ENCODE results near the gene DACH1. TPM values are rescaled to one million over a fixed set of nuclear protein-coding genes. Genes with fewer than 3 reads are reported as not detected.

Gene DACH1
- total RNA-seq, 1 experiment from 2014 or later: 0.31 TPM

DNA sequence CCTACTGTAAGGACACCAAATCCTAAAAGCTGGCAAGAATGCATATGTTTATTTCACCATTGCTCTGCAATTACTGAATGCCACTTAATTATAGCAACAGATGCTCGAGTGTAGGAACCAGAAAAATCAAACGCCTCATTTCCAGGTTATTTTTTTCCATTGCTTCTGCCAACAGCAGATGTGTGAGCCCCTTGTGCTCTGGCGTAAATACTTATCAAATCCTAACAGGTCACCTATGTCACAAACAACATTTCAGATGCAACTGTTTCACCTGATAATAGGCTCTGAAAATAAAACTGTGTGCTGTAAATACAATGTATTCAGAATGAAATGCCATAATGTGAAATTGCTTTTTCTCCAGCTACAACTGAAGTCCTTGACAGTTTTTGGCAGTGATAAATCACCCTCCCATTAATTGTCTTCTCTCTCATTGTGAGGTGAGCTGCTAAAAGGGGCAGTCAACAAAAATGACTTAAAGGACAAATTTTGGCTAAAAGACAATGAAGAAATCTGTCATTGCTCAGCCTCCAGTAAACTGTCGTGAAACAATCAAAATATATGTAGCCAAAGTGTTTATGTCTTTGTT lies 344.0 kb downstream of the DACH1 start:
- POLR2A ChIA-PET: no interaction called here
- Mint-ChIP-seq H3K4me1 (peaks cover 6% of the 10 kb centered on the region), H3K27ac (no peak overlapping the region), H3K9me3 (no peaks in the 10 kb centered on the region), H3K36me3 (no peaks in the 10 kb centered on the region), H3K27me3 (ENCODE audit: low read depth) (no peaks in the 10 kb centered on the region), H3K4me3 (no peak overlapping the region)
- DNase-seq (ENCODE audit: low spot score): no peak
- ATAC-seq: no peak
- TF ChIP-seq ZNF671 (CRISPR knock-in tag; IDR thresholded peaks at IDR 0.05) (no peak), RORB (CRISPR knock-in tag; IDR thresholded peaks at IDR 0.05) (no peak), PRRX2 (CRISPR knock-in tag; IDR thresholded peaks at IDR 0.05) (no peak), NFYB (CRISPR knock-in tag; conservative IDR thresholded peaks at IDR 0.05; ENCODE audit: low read depth) (no peak), ETV6 (CRISPR knock-in tag; IDR thresholded peaks at IDR 0.05) (no peak), ZNF416 (CRISPR knock-in tag; IDR thresholded peaks at IDR 0.05) (no peak)
- TF ChIP-seq, protein P1, sequence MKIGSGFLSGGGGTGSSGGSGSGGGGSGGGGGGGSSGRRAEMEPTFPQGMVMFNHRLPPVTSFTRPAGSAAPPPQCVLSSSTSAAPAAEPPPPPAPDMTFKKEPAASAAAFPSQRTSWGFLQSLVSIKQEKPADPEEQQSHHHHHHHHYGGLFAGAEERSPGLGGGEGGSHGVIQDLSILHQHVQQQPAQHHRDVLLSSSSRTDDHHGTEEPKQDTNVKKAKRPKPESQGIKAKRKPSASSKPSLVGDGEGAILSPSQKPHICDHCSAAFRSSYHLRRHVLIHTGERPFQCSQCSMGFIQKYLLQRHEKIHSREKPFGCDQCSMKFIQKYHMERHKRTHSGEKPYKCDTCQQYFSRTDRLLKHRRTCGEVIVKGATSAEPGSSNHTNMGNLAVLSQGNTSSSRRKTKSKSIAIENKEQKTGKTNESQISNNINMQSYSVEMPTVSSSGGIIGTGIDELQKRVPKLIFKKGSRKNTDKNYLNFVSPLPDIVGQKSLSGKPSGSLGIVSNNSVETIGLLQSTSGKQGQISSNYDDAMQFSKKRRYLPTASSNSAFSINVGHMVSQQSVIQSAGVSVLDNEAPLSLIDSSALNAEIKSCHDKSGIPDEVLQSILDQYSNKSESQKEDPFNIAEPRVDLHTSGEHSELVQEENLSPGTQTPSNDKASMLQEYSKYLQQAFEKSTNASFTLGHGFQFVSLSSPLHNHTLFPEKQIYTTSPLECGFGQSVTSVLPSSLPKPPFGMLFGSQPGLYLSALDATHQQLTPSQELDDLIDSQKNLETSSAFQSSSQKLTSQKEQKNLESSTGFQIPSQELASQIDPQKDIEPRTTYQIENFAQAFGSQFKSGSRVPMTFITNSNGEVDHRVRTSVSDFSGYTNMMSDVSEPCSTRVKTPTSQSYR (CRISPR knock-in tag; IDR thresholded peaks at IDR 0.05): no peak
- TF ChIP-seq, protein P2, sequence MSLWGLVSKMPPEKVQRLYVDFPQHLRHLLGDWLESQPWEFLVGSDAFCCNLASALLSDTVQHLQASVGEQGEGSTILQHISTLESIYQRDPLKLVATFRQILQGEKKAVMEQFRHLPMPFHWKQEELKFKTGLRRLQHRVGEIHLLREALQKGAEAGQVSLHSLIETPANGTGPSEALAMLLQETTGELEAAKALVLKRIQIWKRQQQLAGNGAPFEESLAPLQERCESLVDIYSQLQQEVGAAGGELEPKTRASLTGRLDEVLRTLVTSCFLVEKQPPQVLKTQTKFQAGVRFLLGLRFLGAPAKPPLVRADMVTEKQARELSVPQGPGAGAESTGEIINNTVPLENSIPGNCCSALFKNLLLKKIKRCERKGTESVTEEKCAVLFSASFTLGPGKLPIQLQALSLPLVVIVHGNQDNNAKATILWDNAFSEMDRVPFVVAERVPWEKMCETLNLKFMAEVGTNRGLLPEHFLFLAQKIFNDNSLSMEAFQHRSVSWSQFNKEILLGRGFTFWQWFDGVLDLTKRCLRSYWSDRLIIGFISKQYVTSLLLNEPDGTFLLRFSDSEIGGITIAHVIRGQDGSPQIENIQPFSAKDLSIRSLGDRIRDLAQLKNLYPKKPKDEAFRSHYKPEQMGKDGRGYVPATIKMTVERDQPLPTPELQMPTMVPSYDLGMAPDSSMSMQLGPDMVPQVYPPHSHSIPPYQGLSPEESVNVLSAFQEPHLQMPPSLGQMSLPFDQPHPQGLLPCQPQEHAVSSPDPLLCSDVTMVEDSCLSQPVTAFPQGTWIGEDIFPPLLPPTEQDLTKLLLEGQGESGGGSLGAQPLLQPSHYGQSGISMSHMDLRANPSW (CRISPR knock-in tag; conservative IDR thresholded peaks at IDR 0.05; ENCODE audit: low read depth): no peak
- TF ChIP-seq, protein P3, sequence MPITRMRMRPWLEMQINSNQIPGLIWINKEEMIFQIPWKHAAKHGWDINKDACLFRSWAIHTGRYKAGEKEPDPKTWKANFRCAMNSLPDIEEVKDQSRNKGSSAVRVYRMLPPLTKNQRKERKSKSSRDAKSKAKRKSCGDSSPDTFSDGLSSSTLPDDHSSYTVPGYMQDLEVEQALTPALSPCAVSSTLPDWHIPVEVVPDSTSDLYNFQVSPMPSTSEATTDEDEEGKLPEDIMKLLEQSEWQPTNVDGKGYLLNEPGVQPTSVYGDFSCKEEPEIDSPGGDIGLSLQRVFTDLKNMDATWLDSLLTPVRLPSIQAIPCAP (CRISPR knock-in tag; IDR thresholded peaks at IDR 0.05): no peak
- TF ChIP-seq, protein P4, sequence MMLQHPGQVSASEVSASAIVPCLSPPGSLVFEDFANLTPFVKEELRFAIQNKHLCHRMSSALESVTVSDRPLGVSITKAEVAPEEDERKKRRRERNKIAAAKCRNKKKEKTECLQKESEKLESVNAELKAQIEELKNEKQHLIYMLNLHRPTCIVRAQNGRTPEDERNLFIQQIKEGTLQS (CRISPR knock-in tag; conservative IDR thresholded peaks at IDR 0.05): no peak
- TF ChIP-seq, protein P5, sequence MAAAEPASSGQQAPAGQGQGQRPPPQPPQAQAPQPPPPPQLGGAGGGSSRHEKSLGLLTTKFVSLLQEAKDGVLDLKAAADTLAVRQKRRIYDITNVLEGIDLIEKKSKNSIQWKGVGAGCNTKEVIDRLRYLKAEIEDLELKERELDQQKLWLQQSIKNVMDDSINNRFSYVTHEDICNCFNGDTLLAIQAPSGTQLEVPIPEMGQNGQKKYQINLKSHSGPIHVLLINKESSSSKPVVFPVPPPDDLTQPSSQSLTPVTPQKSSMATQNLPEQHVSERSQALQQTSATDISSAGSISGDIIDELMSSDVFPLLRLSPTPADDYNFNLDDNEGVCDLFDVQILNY (CRISPR knock-in tag; IDR thresholded peaks at IDR 0.05): no peak
- CTCF ChIA-PET: interaction anchor here (0.5 kb wide), 1 partner anchor 156 kb away, joined by 3 read pairs; no protein-coding TSS in a partner anchor

DNA sequence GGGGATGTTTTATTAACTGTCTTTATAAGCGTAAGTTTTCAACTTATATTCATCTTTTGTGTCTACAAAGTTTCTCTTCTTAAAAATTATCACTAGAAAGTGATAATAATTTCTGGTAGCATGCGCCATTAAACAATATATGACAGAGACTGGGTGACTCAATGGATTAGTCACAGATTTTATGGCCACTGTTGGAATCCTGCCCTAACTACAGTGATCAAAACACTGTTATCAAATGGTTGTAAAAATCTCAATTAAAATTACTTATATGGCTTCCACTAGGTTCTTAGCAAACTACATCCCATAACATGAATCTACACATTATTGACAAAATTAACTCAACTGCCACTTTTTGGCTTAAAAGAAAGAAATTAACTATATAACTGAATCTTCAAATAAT lies 350.0 kb downstream of the DACH1 start:
- ChIA-PET POLR2A (no interaction called here), CTCF (no interaction called here)
- Mint-ChIP-seq H3K27ac (no peak overlapping the region), H3K9me3 (no peaks in the 10 kb centered on the region), H3K36me3 (no peaks in the 10 kb centered on the region), H3K4me3 (no peak overlapping the region), H3K27me3 (ENCODE audit: low read depth) (no peaks in the 10 kb centered on the region), H3K4me1 (peaks cover 6% of the 10 kb centered on the region)
- TF ChIP-seq PRRX2 (CRISPR knock-in tag; IDR thresholded peaks at IDR 0.05): no peak
- TF ChIP-seq, protein P1 (CRISPR knock-in tag; IDR thresholded peaks at IDR 0.05): no peak
- TF ChIP-seq TCF7 (CRISPR knock-in tag; IDR thresholded peaks at IDR 0.05; ENCODE audit: low read depth): no peak
- TF ChIP-seq, protein P6, sequence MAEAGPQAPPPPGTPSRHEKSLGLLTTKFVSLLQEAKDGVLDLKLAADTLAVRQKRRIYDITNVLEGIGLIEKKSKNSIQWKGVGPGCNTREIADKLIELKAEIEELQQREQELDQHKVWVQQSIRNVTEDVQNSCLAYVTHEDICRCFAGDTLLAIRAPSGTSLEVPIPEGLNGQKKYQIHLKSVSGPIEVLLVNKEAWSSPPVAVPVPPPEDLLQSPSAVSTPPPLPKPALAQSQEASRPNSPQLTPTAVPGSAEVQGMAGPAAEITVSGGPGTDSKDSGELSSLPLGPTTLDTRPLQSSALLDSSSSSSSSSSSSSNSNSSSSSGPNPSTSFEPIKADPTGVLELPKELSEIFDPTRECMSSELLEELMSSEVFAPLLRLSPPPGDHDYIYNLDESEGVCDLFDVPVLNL (CRISPR knock-in tag; IDR thresholded peaks at IDR 0.05; ENCODE audit: borderline replicate concordance, low read depth): no peak
- no peak for TF ChIP-seq GRHL2 (CRISPR knock-in tag; IDR thresholded peaks at IDR 0.05; ENCODE audit: insufficient replicate concordance, severe bottlenecking)
- no peak for ATAC-seq
- no peak for DNase-seq (ENCODE audit: low spot score)
